ENCODE data around the gene ABCC1. TPM values are rescaled to one million over a fixed set of nuclear protein-coding genes. Genes with fewer than 3 reads are reported as not detected.

ABCC1 gene
- total RNA-seq, 2 donors from 2014 or later, result 22.0 to 22.2 TPM

GRCh38 chr16:16095646-16096045 is 146.2 kb downstream of the ABCC1 start:
- no peak for DNase-seq
- H3K27me3 ChIP-seq, result no peaks in the 10 kb centered on the region
- H3K27ac ChIP-seq, result no peak overlapping the region
- no peak for TF ChIP-seq CTCF (IDR thresholded peaks at IDR 0.05)
- no peaks in the 10 kb centered on the region for H3K9me3 ChIP-seq
- no peaks in the 10 kb centered on the region for H3K36me3 ChIP-seq
- no peak overlapping the region for H3K4me3 ChIP-seq
- no peaks in the 10 kb centered on the region for H3K4me1 ChIP-seq
- intact Hi-C loops (cut with DNase I), result no loop called here
- no peak overlapping the region for H3K9ac ChIP-seq (ENCODE audit: low read depth in 2 of 2, low read length in 2 of 2)

DNA sequence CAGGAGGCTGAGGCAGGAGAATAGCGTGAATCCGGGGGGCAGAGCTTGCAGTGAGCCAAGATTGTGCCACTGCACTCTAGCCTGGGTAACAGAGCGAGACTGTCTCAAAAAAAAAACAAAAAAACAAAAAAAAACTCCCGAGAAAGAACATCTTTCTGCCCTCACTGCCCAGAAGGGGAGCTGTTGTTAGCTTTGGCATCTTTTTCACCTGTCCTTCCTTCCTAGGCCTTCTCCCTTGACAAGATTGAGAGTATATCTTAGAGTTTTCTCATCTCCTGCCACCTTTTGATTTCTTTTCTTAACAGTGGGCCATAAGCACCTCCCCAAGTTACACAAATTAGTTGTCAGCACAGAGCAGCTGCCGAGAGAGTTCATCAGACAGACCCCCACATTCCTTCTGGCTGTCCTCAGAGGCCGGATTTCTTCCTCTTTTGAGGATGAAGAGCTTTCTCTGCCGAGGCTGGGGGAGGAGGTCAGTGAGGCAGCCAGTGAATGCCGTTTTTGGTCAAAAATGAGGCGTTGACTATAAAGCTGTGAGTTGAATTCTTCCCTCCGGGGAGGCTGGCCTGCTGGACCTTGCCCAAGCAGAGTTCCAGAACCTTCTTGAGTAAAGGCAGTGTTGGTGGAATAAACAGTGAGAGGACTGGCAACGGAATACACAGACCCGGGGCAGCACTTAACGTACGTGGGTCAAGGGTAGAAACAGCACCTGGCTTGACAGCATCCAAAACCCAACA is 146.9 kb downstream of the ABCC1 start:
- H3K9ac ChIP-seq (ENCODE audit: low read depth in 2 of 2, low read length in 2 of 2), result no peak overlapping the region
- H3K36me3 ChIP-seq, result no peaks in the 10 kb centered on the region
- no peaks in the 10 kb centered on the region for H3K27me3 ChIP-seq
- peak overlapping the region; percentile 9 for H3K27ac ChIP-seq
- no peak for TF ChIP-seq CTCF (IDR thresholded peaks at IDR 0.05)
- peak; percentile 34 for DNase-seq
- intact Hi-C loops (cut with DNase I), result no loop called here
- no peak overlapping the region for H3K4me3 ChIP-seq
- no peaks in the 10 kb centered on the region for H3K9me3 ChIP-seq
- no peaks in the 10 kb centered on the region for H3K4me1 ChIP-seq

GRCh38 chr16:16096858-16097213 is 147.4 kb downstream of the ABCC1 start:
- H3K4me3 ChIP-seq, result no peak overlapping the region
- H3K4me1 ChIP-seq, result no peaks in the 10 kb centered on the region
- no peak overlapping the region for H3K27ac ChIP-seq
- DNase-seq, result no peak
- H3K27me3 ChIP-seq, result no peaks in the 10 kb centered on the region
- no peaks in the 10 kb centered on the region for H3K36me3 ChIP-seq
- H3K9ac ChIP-seq (ENCODE audit: low read depth in 2 of 2, low read length in 2 of 2), result no peak overlapping the region
- TF ChIP-seq CTCF (IDR thresholded peaks at IDR 0.05), result no peak
- no peaks in the 10 kb centered on the region for H3K9me3 ChIP-seq
- intact Hi-C loops (cut with DNase I), result no loop called here

- Histone ChIP-seq H3K9ac (ENCODE audit: low read depth in 2 of 2, low read length in 2 of 2) (no peak overlapping the region), H3K27me3 (no peaks in the 10 kb centered on the region), H3K4me3 (no peak overlapping the region), H3K36me3 (no peaks in the 10 kb centered on the region), H3K27ac (no peak overlapping the region), H3K4me1 (no peaks in the 10 kb centered on the region), H3K9me3 (no peaks in the 10 kb centered on the region)
- no peak for TF ChIP-seq CTCF (IDR thresholded peaks at IDR 0.05)
- intact Hi-C loops (cut with DNase I), result no loop called here
- DNase-seq, result no peak
Observed at GRCh38 chr16:16099320-16099719, 149.9 kb downstream of the ABCC1 start.

GRCh38 chr16:16100631-16101030 is 151.2 kb downstream of the ABCC1 start:
- TF ChIP-seq CTCF (IDR thresholded peaks at IDR 0.05), result no peak
- no peaks in the 10 kb centered on the region for H3K27me3 ChIP-seq
- H3K4me1 ChIP-seq, result no peaks in the 10 kb centered on the region
- intact Hi-C loops (cut with DNase I), result no loop called here
- no peak overlapping the region for H3K4me3 ChIP-seq
- no peak for DNase-seq
- H3K9ac ChIP-seq (ENCODE audit: low read depth in 2 of 2, low read length in 2 of 2), result no peak overlapping the region
- H3K9me3 ChIP-seq, result no peaks in the 10 kb centered on the region
- H3K27ac ChIP-seq, result no peak overlapping the region
- no peaks in the 10 kb centered on the region for H3K36me3 ChIP-seq

Measured in colonic mucosa (tissue), 4 donors.